ENCODE data around the gene SMR3A. TPM values are rescaled to one million over a fixed set of nuclear protein-coding genes. Genes with fewer than 3 reads are reported as not detected.
A peak's percentile ranks its signal among the peaks of the same experiment; 100 is the strongest.

The SMR3A gene
- 1 to 10 TPM in 1 of 8 experiments, under 1 TPM in 2, not detected in 5; 0.80 to 1.2 (median 0.97) TPM for total RNA-seq

GRCh38 chr4:70360460-70360859 is at the start of gene SMR3A:
TSS of gene SMR3A (plus strand) at chr4:70360760. CDS start at chr4:70362116, 1,356 bp downstream.
- in situ Hi-C loops (cut with MboI; ENCODE audit: low pct_unique_long_range_greater_than_20kb in 2 of 9, low sequenced_read_pairs in 9 of 9, unreplicated experiment in 9 of 9): no loop called here
- Histone ChIP-seq H3K4me1 (replicated peaks in 1 of 2) (no peaks in the 10 kb centered on the region), H3K4me3 (no peak within 1 kb of the TSS), H3K27ac (no peak within 1 kb of the TSS)
- no peak for ATAC-seq (replicated peaks in 6 of 8)
- WGBS, 10 experiments: 17 to 100% (median 82%) methylated on average over 1 to 3 of the region's 3 CpGs

DNA sequence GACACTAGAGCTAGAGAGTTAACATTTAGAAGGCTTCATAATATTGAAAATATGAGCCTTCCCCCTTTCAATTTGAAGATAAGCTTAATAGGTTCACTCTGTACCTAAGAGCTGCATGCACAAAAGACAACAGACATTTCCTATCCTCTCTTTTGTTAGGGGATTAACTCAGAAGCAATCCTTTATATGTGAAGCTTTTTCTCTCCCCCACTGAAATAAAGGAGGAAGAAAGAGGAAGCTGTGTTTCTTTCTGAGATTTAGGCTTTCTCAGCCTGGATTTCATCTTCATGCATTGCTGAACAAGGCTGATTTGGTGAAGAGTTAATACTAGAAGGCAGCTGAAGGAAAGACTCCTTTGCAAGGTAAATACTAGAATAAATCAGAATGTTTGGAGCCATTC is 46.8 kb upstream of the SMR3A start:
- in situ Hi-C loops (cut with MboI; ENCODE audit: low pct_unique_long_range_greater_than_20kb in 2 of 9, low sequenced_read_pairs in 9 of 9, unreplicated experiment in 9 of 9): loop anchor here in 1 of 9 experiments (25.0 kb wide), 1 partner anchor 174 kb away; no protein-coding TSS in a partner anchor
- no peak overlapping the region for H3K27ac ChIP-seq
- no peaks in the 10 kb centered on the region for H3K4me1 ChIP-seq (replicated peaks in 1 of 2)
- ATAC-seq (replicated peaks in 6 of 8): no peak
- H3K4me3 ChIP-seq: no peak overlapping the region

DNA sequence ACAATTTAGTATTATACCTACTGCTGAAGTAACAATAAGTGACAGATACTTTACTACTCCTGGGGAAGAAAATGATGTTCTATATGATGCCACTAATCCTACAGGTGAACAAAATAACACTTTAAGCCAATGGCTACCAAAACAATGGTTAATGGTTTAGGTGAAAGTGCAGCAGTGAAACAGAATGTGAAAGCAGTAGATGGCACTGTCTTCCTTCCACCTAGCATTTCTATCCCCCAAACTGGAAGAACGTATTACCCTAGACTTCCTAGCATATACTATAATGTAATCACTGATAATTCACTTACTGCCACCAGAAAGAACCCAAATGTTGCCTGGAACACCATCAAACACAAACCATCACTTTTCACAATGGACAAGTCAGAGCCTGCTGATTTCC is 44.6 kb upstream of the SMR3A start:
- no peak overlapping the region for H3K27ac ChIP-seq
- in situ Hi-C loops (cut with MboI; ENCODE audit: low pct_unique_long_range_greater_than_20kb in 2 of 9, low sequenced_read_pairs in 9 of 9, unreplicated experiment in 9 of 9): loop anchor here in 1 of 9 experiments (25.0 kb wide), 1 partner anchor 171 kb away; no protein-coding TSS in a partner anchor
- H3K4me1 ChIP-seq (replicated peaks in 1 of 2): no peaks in the 10 kb centered on the region
- no peak for ATAC-seq (replicated peaks in 6 of 8)
- 0 to 80% (median 25%) methylated on average over 1 of the region's 1 CpG; no CpG with 5 or more reads in 3 of the 10 experiments for whole genome bisulfite sequencing, 10 experiments
- no peak overlapping the region for H3K4me3 ChIP-seq

- no peak for ATAC-seq (replicated peaks in 6 of 8)
- WGBS, 10 experiments: 0 to 94% (median 44%) methylated on average over 1 to 2 of the region's 2 CpGs
- Histone ChIP-seq H3K4me1 (replicated peaks in 1 of 2) (no peaks in the 10 kb centered on the region), H3K4me3 (no peak overlapping the region), H3K27ac (no peak overlapping the region)
- in situ Hi-C loops (cut with MboI; ENCODE audit: low pct_unique_long_range_greater_than_20kb in 2 of 9, low sequenced_read_pairs in 9 of 9, unreplicated experiment in 9 of 9): no loop called here
Observed at GRCh38 chr4:70326052-70326451, 34.5 kb upstream of the SMR3A start.

GRCh38 chr4:70334681-70335080 is 25.9 kb upstream of the SMR3A start, which contains the start of gene CABS1:
TSS of gene CABS1 (plus strand) at chr4:70334981. CDS start at chr4:70335040, 59 bp downstream.
- no peak within 1 kb of the TSS for H3K4me3 ChIP-seq
- in situ Hi-C loops (cut with MboI; ENCODE audit: low pct_unique_long_range_greater_than_20kb in 2 of 9, low sequenced_read_pairs in 9 of 9, unreplicated experiment in 9 of 9): no loop called here
- WGBS, 10 experiments: 0 to 100% (median 89%) methylated on average over 1 to 3 of the region's 3 CpGs

GRCh38 chr4:70336043-70336442 is 24.5 kb upstream of the SMR3A start:
- no peak for ATAC-seq (replicated peaks in 6 of 8)
- Histone ChIP-seq H3K4me1 (replicated peaks in 1 of 2) (no peaks in the 10 kb centered on the region), H3K4me3 (no peak overlapping the region), H3K27ac (no peak overlapping the region)
- in situ Hi-C loops (cut with MboI; ENCODE audit: low pct_unique_long_range_greater_than_20kb in 2 of 9, low sequenced_read_pairs in 9 of 9, unreplicated experiment in 9 of 9): no loop called here
- 20 to 95% (median 72%) methylated on average over 1 to 5 of the region's 5 CpGs for WGBS, 10 experiments

More at GRCh38 chr4:70334681-70335080, 25.9 kb upstream of the SMR3A start, which contains the start of gene CABS1:
- no peaks in the 10 kb centered on the region for H3K4me1 ChIP-seq (replicated peaks in 1 of 2)
- no peak within 1 kb of the TSS for H3K27ac ChIP-seq
- ATAC-seq (replicated peaks in 6 of 8): no peak

- H3K4me1 ChIP-seq (replicated peaks in 1 of 2): no peaks in the 10 kb centered on the region
- ATAC-seq (replicated peaks in 6 of 8): no peak
- no peak overlapping the region for H3K27ac ChIP-seq
- no peak overlapping the region for H3K4me3 ChIP-seq
- WGBS, 10 experiments: 0 to 100% (median 67%) methylated on average over 1 of the region's 1 CpG; no CpG with 5 or more reads in 3 of the 10 experiments
- in situ Hi-C loops (cut with MboI; ENCODE audit: low pct_unique_long_range_greater_than_20kb in 2 of 9, low sequenced_read_pairs in 9 of 9, unreplicated experiment in 9 of 9): no loop called here
Observed at GRCh38 chr4:70337886-70338420, 22.6 kb upstream of the SMR3A start.

- in situ Hi-C loops (cut with MboI; ENCODE audit: low pct_unique_long_range_greater_than_20kb in 2 of 9, low sequenced_read_pairs in 9 of 9, unreplicated experiment in 9 of 9): no loop called here
- H3K4me1 ChIP-seq (replicated peaks in 1 of 2): no peaks in the 10 kb centered on the region
- no peak for ATAC-seq (replicated peaks in 6 of 8)
- 0 to 100% (median 80%) methylated on average over 1 of the region's 1 CpG; no CpG with 5 or more reads in 7 of the 10 experiments for WGBS, 10 experiments
- H3K27ac ChIP-seq: no peak overlapping the region
- no peak overlapping the region for H3K4me3 ChIP-seq
Observed at GRCh38 chr4:70356185-70356584, 4.4 kb upstream of the SMR3A start.

DNA sequence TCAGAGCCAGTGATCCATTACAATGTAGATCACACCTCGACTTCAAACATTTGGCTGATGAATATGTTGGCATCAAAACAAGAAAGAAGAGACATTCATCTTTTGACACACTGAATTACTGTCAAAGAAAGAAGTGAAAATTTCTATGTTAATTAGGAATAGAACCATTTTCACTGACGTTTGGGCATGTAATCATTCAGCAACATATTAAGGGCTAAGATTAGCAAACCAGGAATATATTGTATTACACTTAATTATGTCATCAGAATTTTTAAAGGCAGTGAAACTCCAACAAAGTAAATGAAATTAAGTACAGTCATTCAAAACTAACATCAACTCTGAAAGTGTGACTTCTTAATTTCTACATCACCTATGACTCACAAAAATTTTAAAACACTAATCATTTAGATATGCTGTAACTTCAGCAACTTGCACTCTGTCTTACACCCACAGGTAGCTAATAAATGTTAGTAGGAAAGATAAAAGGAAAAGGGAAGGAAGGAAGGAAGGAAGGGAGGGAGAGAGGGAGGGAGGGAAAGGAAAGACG is 1.4 kb upstream of the SMR3A start:
- 0 to 35% (median 22%) methylated on average over 2 to 3 of the region's 3 CpGs; no CpG with 5 or more reads in 1 of the 10 experiments for WGBS, 10 experiments
- H3K27ac ChIP-seq: no peak overlapping the region
- no peak overlapping the region for H3K4me3 ChIP-seq
- in situ Hi-C loops (cut with MboI; ENCODE audit: low pct_unique_long_range_greater_than_20kb in 2 of 9, low sequenced_read_pairs in 9 of 9, unreplicated experiment in 9 of 9): no loop called here
- no peaks in the 10 kb centered on the region for H3K4me1 ChIP-seq (replicated peaks in 1 of 2)
- no peak for ATAC-seq (replicated peaks in 6 of 8)

- H3K4me1 ChIP-seq (replicated peaks in 1 of 2): no peaks in the 10 kb centered on the region
- WGBS, 10 experiments: 15 to 100% (median 92%) methylated on average over 3 to 5 of the region's 5 CpGs
- no peak overlapping the region for H3K27ac ChIP-seq
- in situ Hi-C loops (cut with MboI; ENCODE audit: low pct_unique_long_range_greater_than_20kb in 2 of 9, low sequenced_read_pairs in 9 of 9, unreplicated experiment in 9 of 9): no loop called here
- ATAC-seq (replicated peaks in 6 of 8): no peak
- H3K4me3 ChIP-seq: no peak overlapping the region
Observed at GRCh38 chr4:70364002-70364401, 3.4 kb downstream of the SMR3A start.

DNA sequence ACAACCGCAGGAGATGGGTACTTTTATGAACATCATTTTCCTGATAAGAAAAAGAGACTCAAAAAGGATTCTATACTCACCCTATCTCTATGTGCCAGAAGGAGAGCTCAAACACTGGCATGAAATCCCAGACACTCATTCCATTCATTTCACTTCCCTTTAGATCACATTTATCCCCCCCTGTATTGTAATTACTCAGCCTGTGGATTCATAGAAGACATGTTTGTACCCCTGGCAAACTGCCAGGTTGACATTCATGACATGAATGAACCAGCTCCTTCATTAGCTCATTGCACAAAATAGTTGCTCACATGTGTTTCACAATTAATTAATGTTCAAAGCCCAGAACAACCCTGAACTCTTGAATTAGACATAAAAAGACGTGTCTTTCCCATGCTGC is 4.9 kb downstream of the SMR3A start:
- in situ Hi-C loops (cut with MboI; ENCODE audit: low pct_unique_long_range_greater_than_20kb in 2 of 9, low sequenced_read_pairs in 9 of 9, unreplicated experiment in 9 of 9): no loop called here
- Histone ChIP-seq H3K27ac (no peak overlapping the region), H3K4me3 (no peak overlapping the region), H3K4me1 (replicated peaks in 1 of 2) (no peaks in the 10 kb centered on the region)
- peak in 3 of 8 experiments; percentile 50 to 93 (median 54) for ATAC-seq (replicated peaks in 6 of 8)
- 0 to 67% (median 24%) methylated on average over 1 to 2 of the region's 2 CpGs for WGBS, 10 experiments

DNA sequence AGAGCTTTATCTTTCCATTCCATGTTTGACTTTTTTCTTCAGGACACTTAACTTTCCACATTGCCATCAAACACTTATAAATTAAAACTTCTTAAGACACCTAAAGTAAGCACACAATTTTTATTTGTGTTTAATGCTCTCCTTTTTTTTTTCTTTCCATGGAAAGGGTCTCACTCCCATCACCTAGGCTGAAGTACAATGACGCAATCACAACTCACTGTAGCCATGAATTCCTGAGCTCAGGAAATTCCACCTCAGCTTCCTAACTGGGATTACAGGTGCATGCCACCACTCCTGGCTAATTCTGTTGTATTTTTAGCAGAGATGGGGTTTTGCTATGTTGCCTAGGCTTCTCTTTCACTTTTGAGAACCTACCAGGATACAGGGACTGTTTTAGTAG is 7.3 kb downstream of the SMR3A start:
- in situ Hi-C loops (cut with MboI; ENCODE audit: low pct_unique_long_range_greater_than_20kb in 2 of 9, low sequenced_read_pairs in 9 of 9, unreplicated experiment in 9 of 9): no loop called here
- WGBS, 10 experiments: 11 to 100% (median 71%) methylated on average over 1 of the region's 1 CpG; no CpG with 5 or more reads in 3 of the 10 experiments
- no peaks in the 10 kb centered on the region for H3K4me1 ChIP-seq (replicated peaks in 1 of 2)
- no peak overlapping the region for H3K4me3 ChIP-seq
- H3K27ac ChIP-seq: no peak overlapping the region
- no peak for ATAC-seq (replicated peaks in 6 of 8)

- ATAC-seq (replicated peaks in 6 of 8): peak in 2 of 8 experiments; percentile 88 to 99
- in situ Hi-C loops (cut with MboI; ENCODE audit: low pct_unique_long_range_greater_than_20kb in 2 of 9, low sequenced_read_pairs in 9 of 9, unreplicated experiment in 9 of 9): no loop called here
- 11 to 90% (median 81%) methylated on average over 1 to 4 of the region's 4 CpGs for WGBS, 10 experiments
Observed at GRCh38 chr4:70371987-70372386, 11.4 kb downstream of the SMR3A start.

DNA sequence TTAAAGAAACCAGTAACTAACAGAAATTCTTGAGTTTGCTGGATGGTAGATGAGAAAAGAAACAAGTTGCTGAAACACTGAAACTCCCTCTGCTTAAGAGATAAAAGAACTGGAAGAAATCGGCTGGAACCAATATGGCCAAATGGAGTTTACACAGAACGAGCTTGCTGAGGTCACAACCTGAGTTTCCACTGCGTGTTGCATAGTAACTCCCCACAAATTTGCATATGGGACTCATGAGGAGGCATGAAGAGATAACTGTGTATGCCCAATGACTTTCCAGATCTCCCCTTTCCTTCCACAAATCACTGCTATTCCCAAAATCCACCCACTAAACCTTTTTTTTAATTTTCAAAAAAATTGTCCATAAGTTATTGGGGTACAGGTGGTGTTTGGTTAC is 12.2 kb downstream of the SMR3A start:
- in situ Hi-C loops (cut with MboI; ENCODE audit: low pct_unique_long_range_greater_than_20kb in 2 of 9, low sequenced_read_pairs in 9 of 9, unreplicated experiment in 9 of 9): no loop called here
- Histone ChIP-seq H3K27ac (no peak overlapping the region), H3K4me3 (no peak overlapping the region), H3K4me1 (replicated peaks in 1 of 2) (no peaks in the 10 kb centered on the region)
- WGBS, 10 experiments: 0 to 89% (median 82%) methylated on average over 2 to 3 of the region's 3 CpGs; no CpG with 5 or more reads in 2 of the 10 experiments
- ATAC-seq (replicated peaks in 6 of 8): no peak

More at GRCh38 chr4:70371987-70372386, 11.4 kb downstream of the SMR3A start:
- H3K27ac ChIP-seq: no peak overlapping the region
- no peaks in the 10 kb centered on the region for H3K4me1 ChIP-seq (replicated peaks in 1 of 2)
- H3K4me3 ChIP-seq: no peak overlapping the region

Data from motor neuron (in vitro differentiated cells).